ENCODE data around the gene ZNF142. TPM values are rescaled to one million over a fixed set of nuclear protein-coding genes. Genes with fewer than 3 reads are reported as not detected.

The ZNF142 gene
- total and polyA plus RNA-seq, 12 donors: 6.5 to 24.6 (median 20.1) TPM

DNA sequence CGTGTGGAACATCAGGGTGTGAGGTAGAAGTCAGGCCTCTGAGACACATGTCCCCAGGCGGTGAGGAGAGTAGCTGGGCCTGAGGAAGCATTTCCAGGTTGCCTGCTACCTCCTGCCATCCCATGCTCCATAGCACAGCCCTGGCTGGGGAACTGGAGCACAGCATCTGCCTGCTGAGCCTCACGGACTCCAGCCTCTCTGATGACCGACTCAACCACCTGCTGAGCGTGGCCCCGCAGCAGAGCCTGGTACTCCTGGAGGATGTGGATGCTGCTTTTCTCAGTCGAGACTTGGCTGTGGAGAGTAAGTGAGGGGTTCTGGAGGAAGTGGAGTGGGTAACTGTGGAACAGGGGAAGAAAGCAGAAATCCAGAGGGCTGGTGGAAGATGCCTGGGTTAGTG, 3.0 kb upstream of the ZNF142 start:
- H3K36me3 ChIP-seq (replicated peaks in 1 of 2): peaks cover 0 to 61% of the 10 kb centered on the region in 2 donors
- no peak overlapping the region for H3K27ac ChIP-seq
- intact Hi-C loops (cut with DNase I): no loop called here
- TF ChIP-seq POLR2A (IDR thresholded peaks at IDR 0.05): no peak
- TF ChIP-seq, protein P1, sequence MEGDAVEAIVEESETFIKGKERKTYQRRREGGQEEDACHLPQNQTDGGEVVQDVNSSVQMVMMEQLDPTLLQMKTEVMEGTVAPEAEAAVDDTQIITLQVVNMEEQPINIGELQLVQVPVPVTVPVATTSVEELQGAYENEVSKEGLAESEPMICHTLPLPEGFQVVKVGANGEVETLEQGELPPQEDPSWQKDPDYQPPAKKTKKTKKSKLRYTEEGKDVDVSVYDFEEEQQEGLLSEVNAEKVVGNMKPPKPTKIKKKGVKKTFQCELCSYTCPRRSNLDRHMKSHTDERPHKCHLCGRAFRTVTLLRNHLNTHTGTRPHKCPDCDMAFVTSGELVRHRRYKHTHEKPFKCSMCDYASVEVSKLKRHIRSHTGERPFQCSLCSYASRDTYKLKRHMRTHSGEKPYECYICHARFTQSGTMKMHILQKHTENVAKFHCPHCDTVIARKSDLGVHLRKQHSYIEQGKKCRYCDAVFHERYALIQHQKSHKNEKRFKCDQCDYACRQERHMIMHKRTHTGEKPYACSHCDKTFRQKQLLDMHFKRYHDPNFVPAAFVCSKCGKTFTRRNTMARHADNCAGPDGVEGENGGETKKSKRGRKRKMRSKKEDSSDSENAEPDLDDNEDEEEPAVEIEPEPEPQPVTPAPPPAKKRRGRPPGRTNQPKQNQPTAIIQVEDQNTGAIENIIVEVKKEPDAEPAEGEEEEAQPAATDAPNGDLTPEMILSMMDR (IDR thresholded peaks at IDR 0.05): no peak
- WGBS, 4 donors: 87 to 90% (median 88%) methylated on average over 7 of the region's 7 CpGs
- H3K9me3 ChIP-seq (replicated peaks in 1 of 3): no peaks in the 10 kb centered on the region
- no peak overlapping the region for H3K4me3 ChIP-seq
- H3K4me1 ChIP-seq (replicated peaks in 1 of 2): peaks cover 0 to 12% of the 10 kb centered on the region in 2 donors
- DNase-seq: no peak
- no peaks in the 10 kb centered on the region for H3K27me3 ChIP-seq

DNA sequence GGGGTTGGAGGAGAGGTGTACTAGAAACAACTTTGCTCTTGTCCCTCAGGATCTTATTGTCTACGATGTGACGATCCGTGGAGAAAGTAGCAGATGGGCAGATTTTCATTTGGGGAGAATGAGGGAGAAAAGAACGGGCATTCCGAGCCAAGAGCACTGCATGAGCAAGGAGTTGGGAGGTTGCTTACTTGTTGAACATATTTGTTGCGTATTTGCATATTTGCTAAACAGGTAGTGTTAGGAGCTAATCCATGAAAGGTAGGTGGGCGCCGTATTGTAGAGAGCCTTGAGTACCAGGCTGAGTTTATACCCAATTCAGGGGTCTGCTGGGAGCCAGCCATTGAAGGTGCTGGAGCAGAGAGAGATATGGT, 550 bp upstream of the ZNF142 start:
- H3K27ac ChIP-seq: peak overlapping the region in 1 of 5 donors; percentile 65
- WGBS, 4 donors: 13 to 28% (median 15%) methylated on average over 8 of the region's 8 CpGs

DNA sequence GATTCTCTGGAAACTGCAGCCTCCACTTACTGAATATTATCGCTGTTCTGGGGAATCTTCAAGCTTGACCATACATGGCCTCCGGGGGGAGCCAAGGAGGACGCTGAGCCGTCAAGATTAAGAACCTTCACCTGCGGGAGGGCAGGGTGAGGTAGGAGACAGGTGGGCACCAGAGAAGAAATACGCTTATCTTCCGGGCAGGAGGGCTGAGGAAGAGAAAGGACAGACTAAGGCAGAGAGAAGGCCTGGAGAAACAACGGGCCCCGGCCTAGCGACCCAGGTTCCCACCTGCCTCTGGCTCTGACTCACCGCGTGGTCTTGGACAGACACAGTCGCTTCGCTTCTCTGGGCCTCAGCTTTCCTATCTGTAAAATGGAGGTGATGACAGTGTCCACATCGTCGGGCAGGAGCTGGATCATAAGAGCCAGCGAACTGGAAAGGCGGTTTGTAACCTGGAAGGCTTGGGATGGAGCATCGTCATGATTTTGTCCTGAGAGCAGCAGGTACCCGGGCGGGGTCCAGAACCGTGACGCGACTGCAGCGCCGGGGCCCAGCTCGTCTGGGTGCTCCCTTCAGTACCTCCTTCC, 659 bp downstream of the ZNF142 start:
- WGBS, 4 donors: 1 to 3% (median 2%) methylated on average over 25 to 27 of the region's 27 CpGs
- Histone ChIP-seq H3K4me1 (replicated peaks in 1 of 2) (peaks cover 0 to 12% of the 10 kb centered on the region in 2 donors), H3K36me3 (replicated peaks in 1 of 2) (peaks cover 0 to 52% of the 10 kb centered on the region in 2 donors), H3K27ac (peak overlapping the region in 1 of 5 donors; percentile 65), H3K9me3 (replicated peaks in 1 of 3) (no peaks in the 10 kb centered on the region), H3K4me3 (peak overlapping the region; percentile 17 to 96 (median 70)), H3K27me3 (no peaks in the 10 kb centered on the region)
- TF ChIP-seq, protein P1 (IDR thresholded peaks at IDR 0.05): peak in 3 of 6 experiments; percentile 21 to 34 (median 22)
- TF ChIP-seq POLR2A (IDR thresholded peaks at IDR 0.05): no peak
- intact Hi-C loops (cut with DNase I): no loop called here
- DNase-seq: peak in 3 of 7 donors; percentile 20 to 64 (median 26)

More for the DNA sequence above, 550 bp upstream of the ZNF142 start:
- no peak for DNase-seq
- TF ChIP-seq POLR2A (IDR thresholded peaks at IDR 0.05): no peak
- TF ChIP-seq, protein P1 (IDR thresholded peaks at IDR 0.05): no peak
- H3K27me3 ChIP-seq: no peaks in the 10 kb centered on the region
- H3K4me3 ChIP-seq: peak overlapping the region in 3 of 4 donors; percentile 62 to 96 (median 89)
- intact Hi-C loops (cut with DNase I): no loop called here
- peaks cover 0 to 52% of the 10 kb centered on the region in 2 donors for H3K36me3 ChIP-seq (replicated peaks in 1 of 2)
- peaks cover 0 to 12% of the 10 kb centered on the region in 2 donors for H3K4me1 ChIP-seq (replicated peaks in 1 of 2)
- H3K9me3 ChIP-seq (replicated peaks in 1 of 3): no peaks in the 10 kb centered on the region

DNA sequence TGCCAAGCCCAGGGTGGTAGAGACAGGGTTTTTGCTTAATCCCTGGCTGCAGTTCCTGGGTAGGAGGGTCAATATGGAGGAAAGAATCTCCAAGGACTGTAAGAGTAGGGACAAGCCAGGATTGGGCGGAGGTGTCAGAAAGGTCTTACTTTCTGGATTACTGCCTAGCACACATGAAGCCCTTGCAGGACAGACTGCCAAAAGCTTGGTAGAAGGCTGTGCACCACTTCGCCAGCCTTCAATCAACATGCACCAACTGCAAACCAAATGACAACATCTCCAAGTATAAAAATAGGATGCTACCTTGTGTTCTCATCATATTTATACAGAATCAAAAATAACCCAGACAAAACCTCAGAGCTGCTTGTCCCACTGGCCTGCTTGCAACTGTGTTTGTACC, 3.7 kb downstream of the ZNF142 start:
- no peak for TF ChIP-seq POLR2A (IDR thresholded peaks at IDR 0.05)
- no peak for DNase-seq
- Histone ChIP-seq H3K4me1 (replicated peaks in 1 of 2) (peaks cover 0 to 12% of the 10 kb centered on the region in 2 donors), H3K36me3 (replicated peaks in 1 of 2) (peaks cover 0 to 58% of the 10 kb centered on the region in 2 donors), H3K27ac (no peak overlapping the region), H3K4me3 (no peak overlapping the region), H3K9me3 (replicated peaks in 1 of 3) (no peaks in the 10 kb centered on the region), H3K27me3 (no peaks in the 10 kb centered on the region)
- intact Hi-C loops (cut with DNase I): no loop called here
- WGBS, 4 donors: 86 to 95% (median 87%) methylated on average over 2 of the region's 2 CpGs

DNA sequence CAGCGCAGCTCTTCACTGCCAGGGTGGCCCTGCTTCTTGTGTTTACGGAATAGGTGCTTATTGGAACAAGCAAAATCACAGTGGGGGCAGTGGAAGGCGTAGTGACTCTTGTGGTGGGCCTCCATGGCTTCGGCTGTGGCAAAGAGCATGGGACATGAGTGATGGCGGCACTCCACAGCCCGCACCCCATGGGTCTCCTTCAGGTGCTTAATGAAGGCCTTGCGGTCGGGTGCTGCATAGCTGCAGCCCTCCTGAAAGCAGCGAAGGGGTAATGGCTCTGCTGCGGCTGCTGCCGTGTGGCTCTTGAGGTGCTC, 10.7 kb downstream of the ZNF142 start:
- Histone ChIP-seq H3K9me3 (replicated peaks in 1 of 3) (no peaks in the 10 kb centered on the region), H3K4me1 (replicated peaks in 1 of 2) (no peaks in the 10 kb centered on the region), H3K27ac (no peak overlapping the region), H3K4me3 (no peak overlapping the region), H3K36me3 (replicated peaks in 1 of 2) (peaks cover 0 to 92% of the 10 kb centered on the region in 2 donors), H3K27me3 (no peaks in the 10 kb centered on the region)
- TF ChIP-seq, protein P1 (IDR thresholded peaks at IDR 0.05): no peak
- TF ChIP-seq POLR2A (IDR thresholded peaks at IDR 0.05): no peak
- intact Hi-C loops (cut with DNase I): loop anchor here (10.0 kb wide), 3 partner anchors 74 to 244 kb away; partner anchors contain the start of gene VIL1 (in 1 of the 2)
- DNase-seq: no peak
- WGBS, 4 donors: 85 to 90% (median 87%) methylated on average over 10 to 11 of the region's 11 CpGs
